ENCODE measurements around the gene SKOR1.
A peak's percentile ranks its signal among the peaks of the same experiment; 100 is the strongest.

Gene SKOR1

DNA sequence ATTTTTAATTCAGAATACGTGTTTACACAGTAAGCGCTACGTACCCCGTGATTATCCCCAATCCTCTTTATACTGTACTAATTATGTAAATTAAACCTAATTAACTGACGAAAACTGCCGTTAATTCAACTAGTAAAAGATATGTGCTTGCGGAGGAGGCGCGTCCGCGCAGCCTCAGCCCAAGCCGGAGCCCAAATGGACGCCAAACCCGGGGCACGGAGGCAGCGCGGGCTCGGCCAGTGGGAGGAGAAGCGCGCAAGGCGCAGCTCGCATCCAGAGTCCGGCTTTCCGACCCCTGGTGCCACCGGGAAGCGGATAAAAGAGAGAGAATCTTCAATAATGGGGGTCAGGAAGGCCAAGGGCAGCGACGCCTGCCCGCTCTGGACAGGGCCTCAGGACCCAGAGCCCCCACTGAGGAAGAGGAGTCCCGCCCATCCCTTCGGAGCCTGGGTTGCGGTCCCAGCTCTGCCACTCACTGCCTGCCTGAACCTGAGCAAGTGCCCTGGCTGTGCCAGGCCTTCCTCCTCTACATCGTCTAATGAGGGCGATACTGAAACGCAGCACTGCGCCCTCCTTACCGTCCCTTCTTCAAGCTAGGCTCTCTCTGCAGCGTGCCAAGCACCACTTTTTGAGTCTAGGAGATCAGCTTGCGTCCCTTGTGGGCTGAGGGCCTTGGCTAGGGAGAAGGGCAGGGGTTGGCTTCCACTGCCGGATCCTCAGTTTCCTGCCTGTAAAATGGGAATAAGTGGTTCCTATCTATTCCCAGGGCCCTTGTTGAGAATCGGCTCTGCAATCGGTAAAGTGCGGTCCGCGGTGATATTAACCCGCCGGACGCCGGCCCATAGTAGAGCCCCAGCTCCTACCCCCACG is 5.0 kb upstream of the SKOR1 start:
- no peak for DNase-seq

DNA sequence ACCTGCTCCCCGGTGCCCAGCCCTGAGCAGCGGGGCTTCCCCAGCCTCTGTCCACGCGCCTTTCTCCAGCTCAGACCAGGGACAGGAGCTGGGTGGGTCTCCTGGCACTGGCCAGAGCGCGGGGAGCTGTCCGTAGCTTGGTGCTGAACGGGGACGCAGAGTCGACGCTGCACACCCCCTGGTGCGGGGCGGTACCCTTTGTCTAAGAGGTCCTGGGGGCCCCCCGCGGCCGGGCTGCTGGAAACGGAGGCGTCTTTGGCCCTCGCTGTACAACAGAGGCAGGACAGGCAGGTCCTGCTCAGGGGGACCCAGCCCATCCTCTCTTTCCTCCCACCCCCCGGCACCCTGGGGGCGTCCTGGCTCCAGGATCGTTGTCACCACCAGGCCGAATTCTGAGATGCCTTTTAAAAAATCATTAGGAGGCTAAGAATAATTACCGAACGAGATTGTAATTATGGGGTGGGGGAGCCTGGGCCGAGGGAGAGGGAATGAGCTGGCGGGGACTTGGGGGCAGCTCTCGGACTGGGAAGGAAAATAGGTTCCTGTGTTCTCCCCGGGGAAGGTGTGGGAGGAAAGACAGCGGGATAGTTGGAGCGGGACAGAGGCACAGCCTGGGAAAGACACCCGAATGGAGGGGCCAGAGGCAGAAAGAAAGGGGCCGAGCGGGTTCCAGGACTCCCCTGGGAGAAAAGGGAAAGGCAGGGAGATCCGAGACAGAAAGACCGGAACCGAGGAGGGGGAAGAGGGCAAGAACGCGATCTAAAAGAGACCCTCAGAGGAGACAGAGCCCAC is 4.1 kb upstream of the SKOR1 start:
- no peak for DNase-seq

DNA sequence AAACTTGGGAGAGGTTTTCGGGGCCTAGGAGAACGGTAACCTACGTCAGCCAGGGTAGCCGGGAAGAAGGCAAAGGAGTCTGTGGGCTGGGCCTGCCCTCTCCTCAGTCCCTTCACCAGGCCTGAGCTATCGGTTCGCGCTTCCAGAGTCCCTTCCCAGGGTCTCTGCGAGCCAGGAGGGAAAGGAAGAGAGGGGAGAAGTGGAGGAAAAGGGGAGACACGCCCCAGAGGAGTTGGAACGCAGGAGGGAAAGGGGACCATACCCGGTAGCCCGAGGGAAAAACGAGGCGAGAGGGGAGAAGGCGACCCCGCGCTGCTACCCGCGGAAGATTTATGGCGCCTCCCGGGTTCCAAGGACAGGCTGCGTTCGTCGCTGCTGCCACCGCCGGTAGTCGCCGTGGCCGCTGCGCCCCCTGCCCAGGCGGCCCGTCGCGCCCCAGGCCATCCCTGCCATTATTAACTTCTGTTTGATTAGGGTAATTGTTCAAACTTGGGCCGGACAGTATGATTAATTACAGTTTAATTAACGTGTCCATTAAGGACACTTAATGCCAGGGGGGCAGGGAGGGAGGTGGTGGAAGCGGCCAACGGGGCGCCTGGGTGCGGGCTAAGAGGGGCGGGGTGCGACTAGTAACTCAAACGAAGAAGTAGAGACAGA is 3.4 kb upstream of the SKOR1 start:
- DNase-seq = no peak

DNA sequence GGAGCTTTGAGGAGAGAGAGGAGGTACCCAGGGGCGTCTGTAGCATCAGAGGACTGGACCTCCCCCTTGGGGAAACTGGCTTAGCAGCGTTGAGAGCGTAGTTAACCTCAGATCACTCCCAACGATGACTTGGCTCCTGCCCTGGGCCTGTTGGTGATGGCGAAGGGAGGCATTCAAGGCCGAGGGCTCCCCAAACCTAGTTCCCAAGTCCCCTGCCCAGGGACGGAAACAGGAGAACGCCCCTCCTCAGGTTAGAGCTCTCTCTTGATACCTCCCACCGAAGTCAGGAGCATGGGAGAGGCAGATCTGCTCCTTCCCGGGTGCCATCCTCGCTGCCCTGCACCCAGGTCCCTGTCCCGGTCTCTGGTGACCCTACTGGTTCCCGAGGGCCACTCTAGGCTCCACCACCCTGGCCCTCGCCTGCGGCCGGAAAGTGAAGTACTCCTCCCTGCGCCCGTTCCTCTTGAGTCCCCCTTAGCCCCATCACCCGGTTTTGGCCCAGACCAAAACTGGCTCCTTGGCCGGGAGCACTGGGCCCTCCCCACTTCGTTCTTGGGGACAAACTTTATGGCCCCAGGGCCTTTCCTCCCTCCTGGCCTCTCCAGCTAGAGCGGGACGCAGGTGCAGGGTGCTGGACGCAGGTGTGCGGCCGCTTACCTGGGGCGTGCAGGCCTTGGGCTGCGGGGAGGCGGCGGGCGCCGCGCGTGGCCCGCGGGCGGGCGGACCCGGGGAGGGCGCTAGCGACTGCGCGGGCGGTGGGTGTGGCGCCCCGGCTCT is 2.6 kb upstream of the SKOR1 start:
- DNase-seq = no peak

DNA sequence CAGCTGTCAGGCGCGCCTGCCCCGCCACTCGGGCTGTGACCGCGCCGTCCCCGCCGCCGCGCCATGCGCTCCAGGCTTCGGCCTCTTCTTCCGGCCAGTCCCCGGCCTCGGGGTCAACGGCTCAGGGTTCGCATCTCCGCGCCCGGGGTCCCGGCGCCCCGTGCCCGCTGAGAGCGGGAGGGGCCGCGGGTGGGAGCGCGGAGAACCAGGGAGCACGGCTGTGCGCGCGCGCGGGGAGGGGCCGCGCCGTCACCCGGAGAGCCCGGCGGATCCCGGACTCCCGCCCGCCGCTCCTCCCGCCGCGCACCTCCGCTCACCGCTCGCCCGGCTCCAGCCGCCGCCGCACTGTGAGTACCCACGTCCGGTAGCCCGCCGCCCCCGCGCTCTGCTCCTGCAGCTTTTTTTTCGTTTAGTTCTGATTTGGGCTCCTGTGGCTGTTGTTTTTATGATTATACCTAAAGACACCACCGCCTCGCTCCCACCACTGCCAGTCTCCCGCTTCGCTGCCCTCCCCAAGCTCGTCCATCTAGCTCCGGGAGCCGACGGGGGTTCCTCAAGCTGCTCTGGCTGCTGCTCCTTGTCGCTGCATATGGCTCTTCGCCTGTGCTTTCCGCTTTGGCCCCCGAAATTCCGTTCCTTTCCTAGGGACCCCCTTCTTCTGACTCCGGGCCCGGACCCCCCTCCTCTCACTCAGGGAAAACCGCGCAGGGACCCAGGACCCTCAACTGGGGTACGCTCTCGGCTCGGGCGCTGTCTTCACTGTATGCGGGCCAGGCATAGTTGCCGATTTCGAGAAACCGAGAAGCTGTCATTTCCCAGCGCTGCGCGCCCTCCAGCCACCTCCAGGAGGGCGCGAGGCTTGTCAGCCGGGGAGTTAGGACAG is 1.8 kb upstream of the SKOR1 start:
- DNase-seq = no peak

DNA sequence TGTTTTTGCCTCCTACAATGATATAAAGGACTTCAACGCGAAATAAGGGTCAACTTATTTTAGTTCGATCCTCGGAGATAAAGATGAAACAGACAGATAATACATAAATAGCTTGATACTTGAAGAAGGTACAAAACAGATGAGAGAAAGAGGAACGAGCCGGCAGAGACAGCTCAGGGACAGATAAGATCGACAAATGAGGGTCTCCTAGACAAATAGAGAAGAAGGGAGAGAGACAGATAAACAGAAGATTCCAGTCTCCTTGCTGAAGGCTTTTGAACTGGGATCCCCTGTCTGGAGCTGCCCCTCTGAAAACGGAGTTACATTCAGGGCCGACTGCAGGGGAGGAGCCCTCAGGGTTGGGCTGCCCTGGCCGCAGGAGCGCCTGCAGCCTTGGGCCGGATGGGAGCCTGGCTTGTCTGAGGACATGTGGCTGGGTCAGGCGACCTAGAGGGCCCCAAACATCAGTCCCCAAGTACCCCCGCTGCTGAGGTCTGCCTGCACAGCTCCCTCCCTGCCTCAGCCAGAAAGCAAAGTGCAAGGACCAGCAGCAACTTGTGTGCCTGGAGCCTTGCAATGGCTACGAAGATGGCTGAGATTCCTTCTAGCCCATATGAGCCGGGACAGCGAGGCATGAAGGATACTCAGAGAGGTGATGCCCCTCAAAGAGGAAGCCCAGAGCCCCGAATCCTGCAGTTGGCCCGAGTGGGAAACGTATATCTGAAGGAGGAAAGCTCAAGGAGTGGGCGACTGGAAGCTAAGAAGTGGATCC is 926 bp upstream of the SKOR1 start:
- peak; percentile 13 for DNase-seq

DNA sequence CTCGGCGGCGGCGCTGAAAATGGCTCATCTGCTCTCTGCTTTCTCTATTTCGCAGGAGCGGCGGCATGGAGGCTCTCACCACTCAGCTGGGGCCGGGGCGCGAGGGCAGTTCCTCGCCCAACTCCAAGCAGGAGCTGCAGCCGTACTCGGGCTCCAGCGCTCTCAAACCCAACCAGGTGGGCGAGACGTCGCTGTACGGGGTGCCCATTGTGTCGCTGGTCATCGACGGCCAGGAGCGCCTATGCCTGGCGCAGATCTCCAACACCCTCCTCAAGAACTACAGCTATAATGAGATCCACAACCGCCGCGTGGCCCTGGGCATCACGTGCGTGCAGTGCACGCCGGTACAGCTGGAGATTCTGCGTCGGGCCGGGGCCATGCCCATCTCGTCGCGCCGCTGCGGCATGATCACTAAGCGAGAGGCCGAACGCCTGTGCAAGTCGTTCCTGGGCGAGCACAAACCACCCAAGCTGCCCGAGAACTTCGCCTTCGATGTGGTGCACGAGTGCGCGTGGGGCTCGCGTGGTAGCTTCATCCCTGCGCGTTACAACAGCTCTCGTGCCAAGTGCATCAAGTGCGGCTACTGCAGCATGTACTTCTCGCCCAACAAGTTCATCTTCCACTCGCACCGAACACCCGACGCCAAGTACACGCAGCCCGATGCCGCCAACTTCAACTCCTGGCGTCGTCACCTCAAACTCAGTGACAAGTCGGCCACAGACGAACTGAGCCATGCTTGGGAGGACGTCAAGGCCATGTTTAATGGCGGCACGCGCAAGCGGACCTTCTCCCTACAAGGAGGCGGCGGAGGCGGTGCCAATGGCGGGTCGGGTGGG is 790 bp downstream of the SKOR1 start:
- no peak for DNase-seq

DNA sequence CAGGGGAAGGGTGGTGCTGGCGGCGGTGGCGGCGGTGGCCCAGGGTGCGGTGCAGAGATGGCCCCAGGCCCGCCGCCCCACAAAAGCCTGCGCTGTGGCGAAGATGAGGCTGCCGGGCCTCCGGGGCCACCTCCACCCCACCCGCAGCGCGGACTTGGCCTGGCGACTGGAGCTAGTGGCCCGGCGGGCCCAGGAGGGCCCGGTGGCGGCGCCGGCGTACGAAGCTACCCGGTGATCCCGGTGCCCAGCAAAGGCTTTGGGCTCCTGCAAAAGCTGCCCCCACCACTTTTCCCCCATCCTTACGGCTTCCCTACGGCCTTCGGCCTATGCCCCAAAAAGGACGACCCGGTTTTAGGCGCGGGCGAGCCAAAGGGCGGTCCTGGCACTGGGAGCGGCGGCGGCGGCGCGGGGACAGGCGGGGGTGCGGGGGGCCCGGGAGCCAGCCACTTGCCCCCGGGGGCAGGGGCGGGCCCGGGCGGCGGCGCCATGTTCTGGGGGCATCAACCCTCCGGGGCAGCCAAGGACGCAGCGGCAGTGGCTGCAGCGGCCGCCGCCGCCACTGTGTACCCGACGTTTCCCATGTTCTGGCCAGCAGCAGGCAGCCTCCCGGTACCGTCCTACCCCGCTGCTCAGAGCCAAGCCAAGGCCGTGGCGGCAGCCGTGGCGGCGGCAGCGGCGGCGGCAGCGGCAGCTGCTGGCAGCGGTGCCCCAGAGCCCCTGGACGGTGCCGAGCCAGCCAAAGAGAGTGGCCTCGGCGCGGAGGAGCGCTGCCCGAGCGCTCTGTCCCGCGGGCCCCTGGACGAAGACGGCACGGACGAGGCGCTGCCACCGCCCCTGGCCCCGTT is 1.6 kb downstream of the SKOR1 start:
- no peak for DNase-seq

DNA sequence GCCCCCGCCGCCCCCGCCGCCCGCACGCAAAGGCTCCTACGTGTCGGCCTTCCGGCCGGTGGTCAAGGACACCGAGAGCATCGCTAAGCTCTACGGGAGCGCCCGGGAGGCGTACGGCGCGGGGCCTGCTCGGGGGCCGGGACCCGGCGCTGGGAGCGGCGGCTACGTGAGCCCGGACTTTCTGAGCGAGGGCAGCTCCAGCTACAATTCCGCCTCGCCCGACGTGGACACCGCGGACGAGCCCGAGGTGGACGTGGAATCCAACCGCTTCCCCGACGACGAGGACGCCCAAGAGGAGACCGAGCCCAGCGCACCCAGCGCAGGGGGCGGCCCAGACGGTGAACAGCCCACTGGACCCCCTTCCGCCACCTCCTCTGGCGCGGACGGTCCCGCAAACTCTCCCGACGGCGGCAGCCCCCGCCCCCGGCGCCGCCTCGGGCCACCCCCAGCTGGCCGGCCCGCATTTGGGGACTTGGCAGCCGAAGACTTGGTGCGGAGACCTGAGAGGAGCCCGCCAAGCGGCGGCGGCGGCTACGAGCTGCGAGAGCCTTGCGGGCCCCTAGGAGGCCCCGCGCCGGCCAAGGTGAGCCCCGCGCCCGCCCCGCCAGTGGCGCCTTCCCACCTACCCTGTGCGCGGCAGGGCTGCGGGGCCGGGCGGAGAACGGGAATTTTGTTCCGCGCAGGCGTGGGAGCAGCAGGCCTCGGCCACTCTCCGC is 2.4 kb downstream of the SKOR1 start:
- DNase-seq = no peak

DNA sequence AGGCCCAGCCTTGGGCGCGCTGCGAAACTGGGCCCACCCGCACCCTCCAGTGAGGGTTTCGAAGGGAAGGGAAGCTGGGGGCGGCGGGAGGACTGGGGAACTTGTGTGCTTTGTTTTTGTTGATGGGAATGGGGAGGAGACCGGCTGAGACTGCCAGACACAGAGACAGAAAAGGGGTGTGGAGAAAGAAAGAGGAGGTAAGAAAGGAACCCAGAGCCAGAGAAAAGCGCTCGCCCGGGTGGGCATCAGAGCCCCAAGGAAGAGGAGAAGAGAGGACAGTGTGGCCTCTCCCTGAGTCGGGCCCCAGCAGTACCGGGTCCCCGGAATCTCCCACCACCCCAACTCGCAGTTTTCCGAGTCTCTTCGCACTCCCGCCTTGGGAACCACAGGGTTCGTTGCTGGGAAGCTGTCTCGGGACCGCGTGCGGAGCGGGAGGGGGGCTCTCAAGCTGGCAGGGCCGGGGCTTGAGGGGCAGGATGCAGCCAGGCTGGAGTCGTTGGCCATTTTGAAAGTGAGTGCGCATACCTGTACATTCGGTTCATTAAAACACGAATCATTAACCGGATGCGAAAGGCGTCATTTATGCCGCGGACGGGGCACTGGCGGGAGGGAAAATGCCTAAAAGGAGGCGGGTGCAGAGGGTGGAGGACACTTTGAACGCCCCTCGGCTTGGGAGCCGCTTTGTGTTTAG is 3.1 kb downstream of the SKOR1 start:
- DNase-seq = no peak

DNA sequence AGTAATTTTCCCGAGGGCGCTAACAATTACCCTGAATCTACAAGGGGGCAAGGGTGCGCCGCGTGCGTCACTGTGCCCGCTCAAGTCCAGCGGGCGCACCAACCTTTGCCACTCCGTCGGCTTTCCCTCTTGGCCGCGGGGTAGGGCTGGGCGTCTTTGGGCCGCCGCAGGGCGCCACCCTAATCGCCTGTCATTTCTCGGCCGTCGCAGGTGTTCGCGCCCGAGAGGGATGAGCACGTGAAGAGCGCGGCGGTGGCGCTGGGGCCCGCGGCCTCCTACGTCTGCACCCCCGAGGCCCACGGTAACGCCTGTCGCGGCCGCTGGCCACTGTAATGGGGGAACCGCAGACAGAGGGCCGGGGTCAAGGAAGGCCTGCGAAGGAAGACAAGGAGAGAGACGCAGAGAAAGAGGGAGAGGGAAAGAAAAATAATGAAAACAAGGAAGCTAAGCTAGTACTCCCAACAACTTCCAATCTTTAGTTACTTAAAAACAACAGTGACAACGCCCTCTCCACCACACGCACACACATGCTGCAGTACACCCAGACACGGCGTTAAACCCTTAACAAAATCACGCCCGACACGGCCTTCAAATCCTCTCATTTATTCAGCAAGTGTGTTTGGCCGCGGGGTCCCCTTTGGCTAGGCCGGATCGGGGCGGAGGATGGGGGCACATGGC is 3.8 kb downstream of the SKOR1 start:
- DNase-seq = no peak

DNA sequence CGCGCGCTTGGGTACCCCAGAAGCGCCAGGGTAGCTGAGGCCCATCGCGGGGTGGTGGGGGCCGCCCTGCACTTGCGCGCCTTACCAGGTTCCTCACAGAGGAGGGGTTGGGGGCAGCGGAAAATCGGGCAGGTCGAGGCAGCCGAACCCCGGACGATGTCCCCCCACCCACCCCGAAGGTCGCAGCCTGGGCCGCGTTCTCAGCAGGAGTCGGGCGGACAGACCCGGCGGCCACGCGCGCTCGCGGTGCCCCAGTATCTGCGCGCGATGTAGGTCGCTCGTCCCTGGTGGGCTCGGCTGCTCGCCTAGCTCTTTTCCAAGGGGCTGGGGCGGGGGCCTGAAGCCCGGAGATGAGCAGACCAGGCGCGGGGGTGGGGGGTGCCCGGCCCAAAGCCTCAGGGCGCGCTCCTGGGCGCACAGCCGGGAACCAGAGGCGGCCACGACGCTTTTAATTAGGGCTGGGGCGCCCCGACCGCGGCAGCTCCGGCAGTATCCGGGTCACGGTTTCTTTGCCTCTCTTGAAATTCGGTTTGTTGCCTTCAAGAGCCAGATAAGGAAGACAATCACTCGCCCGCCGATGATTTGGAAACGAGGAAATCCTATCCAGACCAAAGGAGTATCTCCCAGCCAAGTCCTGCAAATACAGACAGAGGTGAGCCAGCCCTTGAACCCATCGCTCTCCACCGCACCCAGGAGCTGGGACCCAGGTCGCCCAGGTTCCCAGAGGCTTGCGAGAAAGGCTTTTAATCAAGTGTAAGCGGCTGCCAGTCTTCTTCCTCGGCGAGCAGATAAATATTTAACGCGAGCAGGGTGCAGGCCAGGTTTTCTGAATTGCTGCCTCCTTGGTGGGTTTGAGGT is 4.6 kb downstream of the SKOR1 start:
- no peak for DNase-seq

DNA sequence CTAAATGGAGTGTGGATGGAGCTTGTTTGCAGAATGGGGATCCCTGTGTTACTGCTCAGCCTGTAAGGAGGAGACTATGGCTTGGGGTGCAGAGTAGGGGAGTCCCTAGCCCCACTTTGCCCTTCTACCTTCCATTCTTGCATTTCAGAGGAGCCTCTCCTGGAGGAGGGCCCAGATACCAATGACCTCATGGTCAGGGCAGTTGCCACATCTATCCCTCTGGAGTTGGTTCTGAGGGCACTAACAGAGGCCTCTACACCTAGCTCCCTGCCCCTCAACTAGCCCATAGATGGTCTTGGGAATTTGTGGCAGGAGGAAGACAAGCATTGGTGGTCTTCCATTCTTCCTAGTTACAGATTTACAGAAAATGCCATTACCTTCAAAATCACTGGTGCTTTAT is 6.1 kb downstream of the SKOR1 start:
- no peak for DNase-seq

DNA sequence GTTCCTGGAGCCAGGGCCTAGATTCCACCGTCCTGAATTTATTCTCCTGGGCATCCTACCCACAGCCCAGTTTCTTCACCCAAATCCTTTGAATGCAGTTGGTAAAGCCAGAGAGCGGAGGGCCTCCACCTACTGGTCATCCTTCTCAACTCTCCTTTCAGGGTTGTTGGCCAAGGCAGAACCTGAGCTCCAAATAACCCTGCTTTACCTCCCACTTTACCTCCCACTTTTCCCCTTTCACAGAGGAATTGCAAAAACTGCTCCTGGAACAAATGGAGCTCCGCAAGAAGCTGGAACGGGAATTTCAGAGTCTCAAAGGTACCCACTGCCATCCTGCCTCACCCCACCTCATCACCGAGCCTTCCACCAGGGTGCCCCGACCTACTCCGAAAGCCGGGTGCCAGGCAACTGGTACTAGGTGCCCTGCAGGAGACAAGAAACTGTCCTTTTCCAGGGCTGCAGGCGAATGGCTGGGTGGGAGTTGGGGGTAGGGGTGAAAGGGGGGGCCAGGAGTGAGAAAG is 6.8 kb downstream of the SKOR1 start:
- no peak for DNase-seq

DNA sequence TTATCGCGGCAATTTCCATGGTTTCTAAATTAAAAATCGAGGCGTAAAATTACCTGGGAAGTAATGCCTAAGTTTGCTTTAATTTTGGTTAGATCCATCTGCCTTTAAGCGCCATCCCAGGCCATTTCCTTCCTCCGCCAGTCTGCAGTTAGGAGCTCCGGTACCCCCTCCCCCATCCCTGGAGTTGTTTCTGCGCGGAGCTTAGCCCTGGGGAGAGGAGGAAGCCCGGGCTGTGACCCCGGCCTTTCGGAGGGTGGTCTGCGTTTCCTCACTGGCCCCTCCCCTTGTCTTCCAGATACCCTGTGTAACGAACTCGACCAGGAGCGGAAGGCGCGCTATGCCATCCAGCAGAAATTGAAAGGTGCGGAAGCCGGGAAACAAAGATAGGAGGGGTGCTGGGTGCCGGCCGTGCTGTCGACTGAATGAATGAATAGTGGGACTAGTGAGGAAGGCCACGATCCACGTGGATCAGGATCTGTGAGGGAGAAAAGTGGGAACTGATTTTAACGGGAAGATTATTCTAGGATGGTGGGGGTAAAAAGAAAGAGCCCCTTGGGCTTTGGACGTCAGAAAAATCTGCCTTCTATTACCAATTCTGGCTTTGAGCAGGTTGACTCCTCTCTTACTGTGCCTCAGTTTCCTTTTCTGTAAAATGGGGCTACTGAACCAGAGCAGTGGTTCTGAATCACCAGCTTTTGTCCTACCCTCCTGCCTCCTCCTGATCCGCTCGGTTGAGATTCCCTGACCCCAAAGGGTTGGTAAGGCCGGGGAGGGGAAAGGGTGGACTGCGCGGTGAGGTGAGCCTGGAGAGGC is 7.8 kb downstream of the SKOR1 start:
- DNase-seq = no peak
